ENCODE results near the gene GTPBP6. TPM values are rescaled to one million over a fixed set of nuclear protein-coding genes. Genes with fewer than 3 reads are reported as not detected.
"Not testable (repeated sequence)": the region's sequence is repeated elsewhere in the genome, so short reads cannot be mapped to it uniquely, and the experiment has no call there.

Gene GTPBP6
- total RNA-seq, 5 donors from 2014 or later (not counting 1 experiment from before 2014, with no cell fraction given), result 58.8 to 112 (median 111) TPM

DNA sequence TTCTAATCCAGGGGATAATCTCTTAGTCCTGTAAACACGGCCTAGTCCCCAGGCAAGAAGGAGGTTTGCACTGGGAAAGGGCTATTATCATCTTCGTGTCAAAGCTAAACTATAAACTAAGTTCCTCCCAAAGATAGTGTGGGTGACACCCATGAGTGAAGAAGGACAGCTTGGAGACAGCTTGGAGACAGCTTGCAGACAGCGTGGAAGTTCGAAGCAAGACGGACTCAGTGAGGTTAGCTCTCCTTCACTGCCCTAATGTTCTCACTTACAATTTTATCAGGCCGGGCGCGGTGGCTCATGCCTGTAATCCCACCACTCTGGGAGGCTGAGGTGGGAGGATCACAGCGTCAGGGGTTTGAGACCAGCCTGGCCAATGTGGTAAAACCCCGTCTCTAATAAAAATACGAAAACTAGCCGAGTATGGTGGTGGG, 56.7 kb downstream of the GTPBP6 start:
- Mint-ChIP-seq H3K36me3 (no peaks in the 10 kb centered on the region), H3K4me1 (peaks cover 0 to 3% (median 0%) of the 10 kb centered on the region in 3 donors), H3K27me3 (no peaks in the 10 kb centered on the region), H3K4me3 (no peak overlapping the region), H3K9me3 (no peaks in the 10 kb centered on the region), H3K27ac (no peak overlapping the region)
- 86% methylated on average over 4 of the region's 12 CpGs for WGBS (ENCODE audit: insufficient coverage)
- no peaks in the 10 kb centered on the region for H3K27me3 ChIP-seq (replicated peaks in 1 of 2; ENCODE audit: control insufficient read depth in 2 of 2, extremely low read depth in 1 of 2, insufficient read depth in 2 of 2, low read length in 1 of 2)
- H3K4me1 ChIP-seq (ENCODE audit: control insufficient read depth in 1 of 2, extremely low read depth in 1 of 2, insufficient read depth in 2 of 2, low read length in 2 of 2), result no peaks in the 10 kb centered on the region
- DNase-seq (peak in 1 of 35 experiments; percentile 2), ATAC-seq (replicated peaks in 1 of 4) (no peak)
- H3K4me3 ChIP-seq (ENCODE audit: control insufficient read depth in 1 of 2, extremely low read depth in 1 of 2, low read length in 1 of 2), result no peak overlapping the region
- H3K36me3 ChIP-seq (ENCODE audit: control insufficient read depth in 2 of 2, extremely low read depth in 1 of 2, insufficient read depth in 1 of 2, low read length in 1 of 2), result no peaks in the 10 kb centered on the region
- CTCF ChIA-PET, result no interaction called here
- no peaks in the 10 kb centered on the region for H3K9me3 ChIP-seq
- no peak overlapping the region for H3K27ac ChIP-seq (ENCODE audit: low read length)
- POLR2A ChIA-PET, result no interaction called here

DNA sequence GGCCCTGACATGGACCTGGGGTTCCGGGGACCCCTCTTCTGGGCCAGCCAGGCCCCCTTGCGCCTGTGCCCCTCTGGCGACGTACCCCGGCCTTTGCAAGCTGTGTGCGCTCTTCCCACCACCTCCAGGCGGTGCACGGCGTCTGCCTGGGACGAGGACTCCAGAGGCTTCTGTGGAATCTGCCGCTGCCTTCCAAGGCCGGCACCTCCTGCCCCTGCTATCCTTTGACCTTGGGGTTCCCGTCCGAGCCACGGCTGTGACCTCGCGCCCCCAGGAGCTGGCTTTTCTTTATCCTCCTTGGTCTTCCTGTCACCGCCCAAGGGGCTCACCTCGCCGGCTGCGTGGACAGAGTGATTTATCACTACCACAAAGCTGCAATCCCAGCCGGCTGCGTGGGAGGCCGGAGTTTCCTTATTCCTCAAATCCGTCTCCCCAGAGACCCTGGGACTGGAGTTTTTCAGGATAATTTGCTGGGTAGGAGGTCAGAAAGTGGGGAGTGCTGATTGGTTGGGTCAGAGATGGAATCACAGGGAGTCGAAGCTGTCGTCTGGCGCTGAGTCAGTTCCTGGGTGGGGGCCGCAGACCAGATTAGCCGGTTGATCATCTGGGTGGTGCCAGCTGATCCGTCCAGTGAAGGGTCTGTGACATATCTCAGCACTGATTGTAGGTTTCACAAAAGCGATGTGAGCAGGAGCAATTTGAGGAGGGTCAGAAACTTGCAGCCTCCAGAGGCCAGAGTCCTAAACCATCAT, 57.3 kb downstream of the GTPBP6 start:
- DNase-seq (peak in 1 of 35 experiments; percentile 17), ATAC-seq (replicated peaks in 1 of 4) (no peak)
- peaks cover 0 to 3% (median 0%) of the 10 kb centered on the region in 3 donors for H3K4me1 Mint-ChIP-seq
- H3K36me3 Mint-ChIP-seq, result no peaks in the 10 kb centered on the region
- no peaks in the 10 kb centered on the region for H3K27me3 Mint-ChIP-seq
- Histone ChIP-seq H3K27ac (ENCODE audit: low read length) (no peak overlapping the region), H3K36me3 (ENCODE audit: control insufficient read depth in 2 of 2, extremely low read depth in 1 of 2, insufficient read depth in 1 of 2, low read length in 1 of 2) (no peaks in the 10 kb centered on the region), H3K27me3 (replicated peaks in 1 of 2; ENCODE audit: control insufficient read depth in 2 of 2, extremely low read depth in 1 of 2, insufficient read depth in 2 of 2, low read length in 1 of 2) (no peaks in the 10 kb centered on the region), H3K4me3 (ENCODE audit: control insufficient read depth in 1 of 2, extremely low read depth in 1 of 2, low read length in 1 of 2) (no peak overlapping the region), H3K9me3 (no peaks in the 10 kb centered on the region), H3K4me1 (ENCODE audit: control insufficient read depth in 1 of 2, extremely low read depth in 1 of 2, insufficient read depth in 2 of 2, low read length in 2 of 2) (no peaks in the 10 kb centered on the region)
- WGBS (ENCODE audit: insufficient coverage), result 84% methylated on average over 22 of the region's 32 CpGs
- ChIA-PET POLR2A (no interaction called here), CTCF (no interaction called here)
- no peaks in the 10 kb centered on the region for H3K9me3 Mint-ChIP-seq
- H3K27ac Mint-ChIP-seq, result no peak overlapping the region
- H3K4me3 Mint-ChIP-seq, result no peak overlapping the region

- peak overlapping the region in 2 of 3 donors; percentile 15 to 59 for H3K4me3 Mint-ChIP-seq
- H3K27ac Mint-ChIP-seq, result peak overlapping the region; percentile 6 to 25
- H3K27ac ChIP-seq (ENCODE audit: low read length), result no peak overlapping the region
- 73% methylated on average over 14 of the region's 21 CpGs for WGBS (ENCODE audit: insufficient coverage)
- H3K27me3 Mint-ChIP-seq, result no peaks in the 10 kb centered on the region
- no peaks in the 10 kb centered on the region for H3K36me3 Mint-ChIP-seq
- H3K27me3 ChIP-seq (replicated peaks in 1 of 2; ENCODE audit: control insufficient read depth in 2 of 2, extremely low read depth in 1 of 2, insufficient read depth in 2 of 2, low read length in 1 of 2), result no peaks in the 10 kb centered on the region
- no peak overlapping the region for H3K4me3 ChIP-seq (ENCODE audit: control insufficient read depth in 1 of 2, extremely low read depth in 1 of 2, low read length in 1 of 2)
- ATAC-seq (replicated peaks in 1 of 4) (peak in 1 of 4 experiments; percentile 43), DNase-seq (no peak)
- no peaks in the 10 kb centered on the region for H3K4me1 ChIP-seq (ENCODE audit: control insufficient read depth in 1 of 2, extremely low read depth in 1 of 2, insufficient read depth in 2 of 2, low read length in 2 of 2)
- H3K36me3 ChIP-seq (ENCODE audit: control insufficient read depth in 2 of 2, extremely low read depth in 1 of 2, insufficient read depth in 1 of 2, low read length in 1 of 2), result no peaks in the 10 kb centered on the region
- peaks cover 0 to 3% (median 0%) of the 10 kb centered on the region in 3 donors for H3K4me1 Mint-ChIP-seq
- H3K9me3 Mint-ChIP-seq, result no peaks in the 10 kb centered on the region
- CTCF ChIA-PET, result no interaction called here
- no peaks in the 10 kb centered on the region for H3K9me3 ChIP-seq
- POLR2A ChIA-PET, result no interaction called here
These were observed 58.8 kb downstream of the GTPBP6 start for GRCh38 chrX:259692-260355.

DNA sequence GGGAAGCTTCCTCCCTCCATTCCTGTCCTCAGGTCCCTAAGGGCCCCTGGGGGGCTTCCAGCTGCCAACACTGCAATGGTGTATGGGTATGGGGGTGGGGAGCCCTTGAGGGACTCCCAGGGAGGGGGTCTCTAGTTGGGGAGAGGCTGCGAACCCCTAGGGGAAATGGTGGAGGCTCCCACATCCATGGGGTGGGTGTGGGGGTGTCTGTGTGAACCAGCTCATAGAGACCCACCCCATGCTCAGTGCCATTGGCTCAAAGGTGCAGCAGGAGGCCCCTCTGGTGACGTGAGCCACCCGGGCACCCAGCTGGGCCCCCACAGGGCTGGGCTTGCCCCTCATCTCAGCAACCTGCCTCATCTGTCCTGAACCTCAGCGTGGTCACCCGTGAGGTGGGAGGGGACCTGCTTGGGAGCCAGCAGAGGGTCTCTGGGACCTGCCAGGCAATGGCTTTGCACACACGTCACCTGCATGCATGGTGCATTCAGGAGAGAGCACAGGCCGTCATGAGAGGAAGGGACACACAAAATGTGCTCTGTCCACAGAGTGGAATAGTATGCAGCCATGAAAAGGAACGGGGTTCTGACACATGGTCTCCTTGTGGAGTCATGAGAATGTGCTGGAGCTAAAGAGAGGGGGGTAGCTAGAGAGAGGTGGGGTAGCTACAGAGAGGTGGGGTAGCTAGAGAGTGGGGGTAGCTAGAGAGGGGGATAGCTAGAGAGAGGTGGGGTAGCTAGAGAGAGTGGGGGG, 60.1 kb downstream of the GTPBP6 start:
- ChIA-PET POLR2A (no interaction called here), CTCF (no interaction called here)
- Mint-ChIP-seq H3K9me3 (no peaks in the 10 kb centered on the region), H3K27ac (no peak overlapping the region), H3K4me1 (peaks cover 0 to 3% (median 0%) of the 10 kb centered on the region in 3 donors), H3K27me3 (no peaks in the 10 kb centered on the region), H3K4me3 (no peak overlapping the region), H3K36me3 (no peaks in the 10 kb centered on the region)
- H3K4me3 ChIP-seq (ENCODE audit: control insufficient read depth in 1 of 2, extremely low read depth in 1 of 2, low read length in 1 of 2), result no peak overlapping the region
- H3K36me3 ChIP-seq (ENCODE audit: control insufficient read depth in 2 of 2, extremely low read depth in 1 of 2, insufficient read depth in 1 of 2, low read length in 1 of 2), result no peaks in the 10 kb centered on the region
- 87% methylated on average over 6 of the region's 8 CpGs for WGBS (ENCODE audit: insufficient coverage)
- H3K27ac ChIP-seq (ENCODE audit: low read length), result no peak overlapping the region
- H3K9me3 ChIP-seq, result no peaks in the 10 kb centered on the region
- no peaks in the 10 kb centered on the region for H3K4me1 ChIP-seq (ENCODE audit: control insufficient read depth in 1 of 2, extremely low read depth in 1 of 2, insufficient read depth in 2 of 2, low read length in 2 of 2)
- no peak for ATAC-seq (replicated peaks in 1 of 4)
- no peaks in the 10 kb centered on the region for H3K27me3 ChIP-seq (replicated peaks in 1 of 2; ENCODE audit: control insufficient read depth in 2 of 2, extremely low read depth in 1 of 2, insufficient read depth in 2 of 2, low read length in 1 of 2)
- DNase-seq, result no peak

DNA sequence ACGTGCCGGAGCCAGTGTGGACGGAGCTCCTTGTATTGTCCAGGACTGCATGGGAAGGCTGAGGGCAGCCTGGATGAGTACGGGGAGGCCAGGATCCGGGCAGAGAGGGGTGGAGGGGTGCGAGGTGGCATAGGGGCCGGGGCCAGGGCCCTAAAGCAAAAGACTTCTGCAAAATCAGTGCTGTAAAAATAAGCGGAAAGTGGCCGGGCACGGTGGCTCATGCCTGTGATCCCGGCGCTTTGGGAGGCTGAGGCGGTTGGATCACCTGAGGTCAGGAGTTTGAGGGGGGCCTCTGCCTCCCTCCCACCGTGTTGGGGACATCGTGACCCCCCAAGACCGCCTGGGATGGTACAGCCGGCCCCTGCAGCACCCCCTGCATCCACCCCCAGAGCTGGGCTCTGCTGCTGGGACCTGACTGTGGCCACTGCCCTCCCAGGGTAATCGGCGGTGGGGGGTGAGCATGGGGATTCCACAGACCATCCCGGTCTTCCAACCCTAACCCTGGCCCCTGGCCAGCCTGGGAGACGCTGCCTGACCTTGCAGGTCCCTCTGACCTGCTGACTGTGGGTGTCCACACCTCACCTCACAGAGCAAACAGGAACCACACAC, 60.8 kb downstream of the GTPBP6 start:
- DNase-seq (no peak), ATAC-seq (replicated peaks in 1 of 4) (no peak)
- Mint-ChIP-seq H3K27me3 (no peaks in the 10 kb centered on the region), H3K9me3 (peaks cover 0 to 2% (median 0%) of the 10 kb centered on the region in 3 donors), H3K36me3 (no peaks in the 10 kb centered on the region), H3K27ac (no peak overlapping the region), H3K4me1 (peaks cover 2 to 6% (median 3%) of the 10 kb centered on the region in 3 donors), H3K4me3 (no peak overlapping the region)
- Histone ChIP-seq H3K36me3 (ENCODE audit: control insufficient read depth in 2 of 2, extremely low read depth in 1 of 2, insufficient read depth in 1 of 2, low read length in 1 of 2) (no peaks in the 10 kb centered on the region), H3K4me1 (ENCODE audit: control insufficient read depth in 1 of 2, extremely low read depth in 1 of 2, insufficient read depth in 2 of 2, low read length in 2 of 2) (no peaks in the 10 kb centered on the region), H3K27ac (ENCODE audit: low read length) (no peak overlapping the region), H3K9me3 (no peaks in the 10 kb centered on the region), H3K27me3 (replicated peaks in 1 of 2; ENCODE audit: control insufficient read depth in 2 of 2, extremely low read depth in 1 of 2, insufficient read depth in 2 of 2, low read length in 1 of 2) (no peaks in the 10 kb centered on the region), H3K4me3 (ENCODE audit: control insufficient read depth in 1 of 2, extremely low read depth in 1 of 2, low read length in 1 of 2) (no peak overlapping the region)
- POLR2A ChIA-PET, result no interaction called here
- WGBS (ENCODE audit: insufficient coverage), result 97% methylated on average over 11 of the region's 21 CpGs
- CTCF ChIA-PET, result no interaction called here

DNA sequence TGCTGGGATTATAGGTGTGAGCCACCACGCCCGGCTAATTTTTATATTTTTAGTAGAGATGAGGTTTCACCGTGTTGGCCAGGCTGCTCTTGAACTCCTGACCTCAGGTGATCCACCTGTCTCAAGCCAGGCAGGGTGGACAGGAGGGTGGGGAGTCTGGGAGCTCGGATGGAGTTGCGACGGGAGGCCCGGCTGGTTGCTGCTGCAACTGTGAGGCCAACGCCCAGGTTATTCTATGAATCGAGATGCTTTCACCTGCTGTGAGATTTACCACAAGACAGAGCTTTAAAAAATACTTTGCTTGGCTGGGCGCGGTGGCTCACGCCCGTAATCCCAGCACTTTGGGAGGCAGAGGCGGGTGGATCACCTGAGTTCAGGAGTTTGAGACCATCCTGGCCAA, 61.5 kb downstream of the GTPBP6 start:
- POLR2A ChIA-PET; H3K36me3 ChIP-seq (ENCODE audit: control insufficient read depth in 2 of 2, extremely low read depth in 1 of 2, insufficient read depth in 1 of 2, low read length in 1 of 2); H3K9me3 Mint-ChIP-seq; H3K9me3 ChIP-seq; H3K27ac ChIP-seq (ENCODE audit: low read length); H3K36me3 Mint-ChIP-seq; CTCF ChIA-PET; H3K27ac Mint-ChIP-seq; H3K4me3 Mint-ChIP-seq; DNase-seq; H3K4me3 ChIP-seq (ENCODE audit: control insufficient read depth in 1 of 2, extremely low read depth in 1 of 2, low read length in 1 of 2); H3K27me3 ChIP-seq (replicated peaks in 1 of 2; ENCODE audit: control insufficient read depth in 2 of 2, extremely low read depth in 1 of 2, insufficient read depth in 2 of 2, low read length in 1 of 2); H3K4me1 ChIP-seq (ENCODE audit: control insufficient read depth in 1 of 2, extremely low read depth in 1 of 2, insufficient read depth in 2 of 2, low read length in 2 of 2); ATAC-seq (replicated peaks in 1 of 4); H3K27me3 Mint-ChIP-seq: not testable (repeated sequence)
- 91% methylated on average over 13 of the region's 14 CpGs for WGBS (ENCODE audit: insufficient coverage)
- peaks cover 9 to 13% (median 10%) of the 10 kb centered on the region in 3 donors for H3K4me1 Mint-ChIP-seq

Measured in T-cell (primary cell).